Activated CD4-positive, alpha-beta T cell treated with anti-CD3 and anti-CD28 coated beads, Interleukin-2, amount 50 U/mL, for 4 hours (primary cell): ENCODE measurements around the gene C18orf32.
"Not testable (repeated sequence)": the region's sequence is repeated elsewhere in the genome, so short reads cannot be mapped to it uniquely, and the experiment has no call there.

Experiments
- DNase-seq, 2 experiments: peaks; one replicate each; pipeline ENCODE4 v3.0.0-alpha.2; 2020

C18orf32 gene

GRCh38 chr18:49467019-49467563, 19.9 kb downstream of the C18orf32 start:
- no peak for DNase-seq

- no peak for DNase-seq
These were observed 22.1 kb downstream of the C18orf32 start for GRCh38 chr18:49464718-49465598.

GRCh38 chr18:49461602-49461977, 25.4 kb downstream of the C18orf32 start:
- no peak for DNase-seq

DNA sequence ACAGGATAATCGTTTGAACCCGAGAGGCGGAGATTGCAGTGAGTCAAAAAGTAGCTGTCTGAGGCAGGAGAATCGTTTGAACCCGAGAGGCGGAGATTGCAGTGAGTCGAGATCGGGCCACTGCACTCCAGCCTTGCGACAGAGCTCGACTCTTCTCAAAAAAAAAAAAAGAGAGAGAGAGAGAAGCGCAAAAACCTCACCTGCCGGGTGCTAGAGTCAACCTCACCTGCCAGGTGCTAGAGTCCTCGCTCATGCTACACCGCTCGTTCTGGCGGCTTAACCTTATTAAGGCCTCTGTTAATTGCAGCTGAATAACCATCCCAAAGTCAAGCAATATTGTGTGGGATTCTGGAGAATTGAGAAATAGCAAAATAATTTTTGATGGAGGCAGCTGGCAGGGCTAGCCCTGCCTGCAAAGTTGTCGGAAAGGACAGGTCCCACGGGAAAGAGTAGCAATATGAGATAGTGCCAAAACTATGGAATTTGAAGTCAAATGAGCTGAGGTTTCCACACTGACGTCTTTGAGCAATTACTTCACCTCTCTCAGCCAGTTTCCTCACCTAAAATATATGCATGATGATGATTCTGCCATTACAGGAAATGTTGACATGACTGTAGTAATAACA, 25.9 kb downstream of the C18orf32 start:
- no peak for DNase-seq

DNA sequence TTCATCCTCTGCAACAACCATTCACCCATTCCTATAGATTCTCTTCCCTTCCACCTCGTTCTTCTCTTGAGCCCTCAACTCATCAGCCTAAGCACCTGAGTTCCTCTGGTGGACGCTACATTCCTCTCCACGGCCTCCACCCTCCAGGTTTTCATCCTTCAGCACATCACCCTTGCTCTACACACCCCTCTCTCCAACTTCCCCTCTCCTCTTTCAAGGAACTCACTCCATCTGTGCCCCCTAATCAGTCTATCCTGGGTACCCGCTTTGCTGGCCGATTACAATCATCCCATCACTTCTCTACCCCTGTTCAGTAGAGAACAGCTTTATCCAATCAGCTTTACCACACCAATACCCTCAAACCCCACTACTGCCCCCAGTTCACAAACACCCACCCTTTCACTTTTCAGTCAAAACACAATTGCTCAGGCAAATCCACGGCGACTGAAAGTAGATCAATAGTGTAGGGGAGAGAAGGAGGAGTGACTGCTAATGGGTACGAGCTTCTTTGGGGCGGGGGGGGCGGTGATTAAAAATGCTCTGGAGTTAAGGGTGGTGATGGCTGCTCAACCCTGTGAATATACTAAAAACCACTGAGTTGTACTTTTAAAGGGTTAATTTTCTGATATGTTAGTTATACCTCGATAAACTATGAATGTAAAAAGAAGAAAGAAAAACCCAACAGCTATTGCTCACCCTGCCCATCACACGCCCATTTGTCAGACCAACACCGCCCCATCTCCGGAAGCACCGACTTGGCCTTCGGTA, 27.4 kb downstream of the C18orf32 start:
- peak; percentile 20 to 27 for DNase-seq

- DNase-seq = no peak
These were observed 29.4 kb downstream of the C18orf32 start for GRCh38 chr18:49457616-49458015.

GRCh38 chr18:49456794-49457193, 30.2 kb downstream of the C18orf32 start:
- no peak for DNase-seq

DNA sequence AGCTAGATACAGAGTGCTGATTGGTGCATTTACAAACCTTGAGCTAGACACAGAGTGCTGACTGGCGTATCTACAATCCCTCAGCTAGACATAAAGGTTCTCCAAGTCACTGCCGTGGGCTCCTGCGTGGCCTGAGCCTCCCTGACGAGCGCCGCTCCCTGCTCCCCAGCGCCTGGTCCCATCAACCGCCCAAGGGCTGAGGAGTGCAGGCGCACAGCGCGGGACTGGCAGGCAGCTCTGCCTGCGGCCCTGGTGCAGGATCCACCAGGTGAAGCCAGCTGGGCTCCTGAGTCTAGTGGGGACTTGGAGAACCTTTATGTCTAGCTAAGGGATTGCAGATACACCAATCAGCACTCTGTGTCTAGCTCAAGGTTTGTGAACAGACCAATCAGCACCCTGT, 34.5 kb downstream of the C18orf32 start:
- DNase-seq = not testable (repeated sequence)

DNA sequence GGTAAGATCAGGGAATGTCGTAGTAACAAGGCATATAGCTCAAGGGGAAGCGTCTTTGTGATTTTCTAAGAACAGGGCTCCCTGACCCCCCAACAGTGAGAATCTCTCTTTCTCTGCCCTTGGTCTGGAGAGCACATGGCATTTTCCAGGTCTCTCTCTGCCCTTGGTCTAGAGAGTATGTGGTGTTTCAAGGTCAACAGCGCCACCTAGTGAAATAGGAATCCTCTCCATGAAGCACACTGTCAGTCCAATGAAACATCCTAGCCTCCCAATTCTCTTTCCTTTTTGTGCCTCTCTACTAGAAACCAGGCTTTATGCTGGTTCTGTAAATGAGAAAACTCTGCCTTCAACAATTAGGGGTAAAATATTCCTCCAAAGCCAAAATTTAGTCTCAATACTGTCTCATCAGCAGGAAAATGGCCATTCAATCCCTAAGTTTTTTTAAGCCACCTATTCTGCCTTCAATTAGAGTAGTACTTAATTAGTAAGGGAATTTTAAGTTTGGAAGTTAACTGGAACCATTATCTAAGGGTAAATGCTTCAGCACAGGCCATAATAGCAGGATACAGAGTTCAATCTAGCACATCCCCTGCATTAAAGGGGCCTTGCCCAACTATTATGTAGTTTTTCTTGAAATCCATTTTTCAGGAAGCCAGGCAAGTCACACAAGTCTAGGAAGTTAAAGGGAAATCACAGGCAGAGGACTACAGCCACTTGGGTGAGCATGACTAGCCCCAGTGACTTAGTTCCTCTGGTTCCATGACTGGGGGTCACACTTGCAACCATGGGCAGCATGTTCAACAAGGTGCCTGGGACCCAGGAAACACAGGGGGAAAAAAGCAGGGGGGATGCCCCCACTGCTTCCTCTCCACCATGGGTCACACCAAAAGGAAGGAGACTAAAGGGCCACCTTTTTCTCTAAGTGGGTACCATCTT, 39.0 kb downstream of the C18orf32 start:
- peak; percentile 20 to 21 for DNase-seq

GRCh38 chr18:49446481-49446880, 40.6 kb downstream of the C18orf32 start:
- no peak for DNase-seq

- no peak for DNase-seq
These were observed 42.5 kb downstream of the C18orf32 start for GRCh38 chr18:49444581-49444980.

- no peak for DNase-seq
These were observed 43.2 kb downstream of the C18orf32 start for GRCh38 chr18:49443837-49444236.

DNA sequence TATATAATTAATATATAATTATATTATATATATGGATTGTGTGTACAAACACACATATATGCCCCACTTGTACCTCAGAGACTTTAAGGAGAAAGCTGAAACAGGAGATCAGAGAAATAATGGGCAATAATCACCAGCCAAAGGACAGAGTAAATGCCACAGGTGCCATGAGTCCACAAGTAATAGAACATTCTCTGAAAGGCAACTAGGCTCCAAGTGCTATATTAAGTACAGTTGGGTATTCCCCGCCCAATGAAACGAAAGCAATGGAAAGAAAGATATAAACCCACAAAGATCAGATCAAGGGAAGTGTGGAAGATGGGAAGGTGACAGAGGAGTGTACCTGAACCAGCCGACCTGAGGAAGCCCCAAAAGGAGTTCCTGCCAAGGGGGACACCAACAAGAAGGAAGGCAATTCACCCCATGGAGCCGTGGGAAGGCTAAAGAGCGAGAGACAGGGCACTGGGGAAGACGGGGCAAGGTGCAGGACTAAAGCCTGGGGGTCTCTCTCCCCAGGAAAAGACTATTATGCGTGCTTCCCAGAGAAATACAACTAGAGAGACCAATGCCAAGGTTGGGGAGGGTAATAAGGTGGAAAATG, 45.6 kb downstream of the C18orf32 start:
- no peak for DNase-seq

DNA sequence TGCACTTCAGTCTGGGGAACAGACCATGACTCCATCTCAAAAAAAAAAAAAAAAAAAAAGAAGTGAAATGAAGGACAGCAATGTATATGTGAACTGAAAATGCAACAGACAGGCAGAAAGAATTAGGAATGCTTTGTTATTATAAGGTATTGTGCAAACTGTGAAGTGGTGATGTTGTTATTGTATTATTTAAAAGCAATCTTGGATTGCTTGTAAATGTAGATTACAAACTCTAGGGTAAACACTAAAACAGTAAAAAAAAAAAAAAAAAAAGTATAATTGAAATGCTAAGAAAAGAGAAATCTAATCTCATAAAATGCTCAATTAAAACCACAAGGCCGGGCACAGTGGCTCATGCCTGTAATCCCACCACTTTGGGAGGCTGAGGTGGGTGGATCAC, 51.9 kb downstream of the C18orf32 start:
- no peak for DNase-seq

DNA sequence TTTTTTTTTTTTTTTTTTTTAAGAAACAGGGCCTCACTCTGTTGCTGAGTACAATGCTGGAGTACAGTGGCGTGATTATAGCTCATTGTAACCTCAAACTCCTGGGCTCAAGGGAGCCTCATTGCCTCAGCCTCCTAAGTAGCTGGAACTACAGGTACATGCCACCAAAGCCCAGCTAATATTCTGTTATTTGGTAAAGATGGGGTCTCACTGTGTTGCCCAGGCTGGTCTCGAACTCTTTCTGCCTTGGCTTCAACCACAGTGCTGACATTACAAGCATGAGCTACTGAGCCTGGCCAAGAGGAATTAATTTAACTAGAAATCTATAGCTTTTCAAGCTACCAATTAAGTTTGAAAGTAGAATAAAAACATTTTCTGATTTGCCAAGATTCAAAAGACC, 54.4 kb downstream of the C18orf32 start:
- DNase-seq = no peak

- no peak for DNase-seq
These were observed 55.7 kb downstream of the C18orf32 start for GRCh38 chr18:49431165-49431962.
